NOMO-1 treated with dmso at 0.1 percent for 144 hours (cell line): ENCODE measurements around the gene SPACA7.

Source experiments
- DNase-seq: peaks from one replicate; lab custom pipeline; 2025; ENCODE audit not compliant: unreplicated experiment; lab: John Stamatoyannopoulos, UW

The SPACA7 gene

GRCh38 chr13:112447306-112447705 is 71.2 kb downstream of the SPACA7 start:
- no peak for DNase-seq

DNA sequence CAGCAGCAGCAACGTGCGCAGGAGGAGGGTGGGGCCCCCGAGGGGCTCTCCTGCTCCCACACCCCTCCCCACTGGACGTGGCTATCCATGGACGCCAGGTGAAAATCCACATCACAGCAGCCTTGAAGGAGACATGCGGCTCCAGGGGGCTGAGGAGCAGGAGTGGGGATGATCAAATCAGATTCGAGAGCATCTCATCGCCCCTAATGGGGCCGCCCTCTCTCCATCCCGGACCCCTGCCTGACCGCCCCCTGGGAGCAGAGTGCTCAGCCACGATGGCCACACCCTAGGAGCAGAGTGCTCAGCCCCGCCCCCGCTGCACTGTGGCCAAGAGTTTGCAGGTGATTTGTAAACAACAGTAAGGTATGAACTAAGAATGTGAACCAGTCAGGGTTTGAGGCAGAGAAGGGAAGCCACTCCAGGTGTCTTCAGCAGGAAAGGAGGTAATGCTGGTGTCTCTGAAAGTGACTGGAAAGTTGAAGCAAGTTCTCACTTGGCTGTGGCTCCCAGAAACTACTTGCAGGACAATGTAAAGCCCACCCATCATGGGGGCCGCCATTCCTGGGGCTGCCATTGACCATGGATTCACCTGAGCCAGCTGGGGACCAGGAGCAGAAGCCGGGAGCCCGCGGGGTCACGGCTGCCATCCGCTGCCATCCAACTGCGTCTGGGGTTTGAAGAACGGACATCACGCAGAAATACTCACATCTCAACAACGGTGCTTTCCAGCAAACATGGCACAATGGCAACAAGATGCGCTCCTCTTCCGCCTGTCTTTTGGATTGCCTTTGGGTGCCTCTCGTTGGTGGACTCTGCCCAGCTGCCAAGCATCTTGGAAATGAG is 71.8 kb downstream of the SPACA7 start:
- DNase-seq: no peak

DNA sequence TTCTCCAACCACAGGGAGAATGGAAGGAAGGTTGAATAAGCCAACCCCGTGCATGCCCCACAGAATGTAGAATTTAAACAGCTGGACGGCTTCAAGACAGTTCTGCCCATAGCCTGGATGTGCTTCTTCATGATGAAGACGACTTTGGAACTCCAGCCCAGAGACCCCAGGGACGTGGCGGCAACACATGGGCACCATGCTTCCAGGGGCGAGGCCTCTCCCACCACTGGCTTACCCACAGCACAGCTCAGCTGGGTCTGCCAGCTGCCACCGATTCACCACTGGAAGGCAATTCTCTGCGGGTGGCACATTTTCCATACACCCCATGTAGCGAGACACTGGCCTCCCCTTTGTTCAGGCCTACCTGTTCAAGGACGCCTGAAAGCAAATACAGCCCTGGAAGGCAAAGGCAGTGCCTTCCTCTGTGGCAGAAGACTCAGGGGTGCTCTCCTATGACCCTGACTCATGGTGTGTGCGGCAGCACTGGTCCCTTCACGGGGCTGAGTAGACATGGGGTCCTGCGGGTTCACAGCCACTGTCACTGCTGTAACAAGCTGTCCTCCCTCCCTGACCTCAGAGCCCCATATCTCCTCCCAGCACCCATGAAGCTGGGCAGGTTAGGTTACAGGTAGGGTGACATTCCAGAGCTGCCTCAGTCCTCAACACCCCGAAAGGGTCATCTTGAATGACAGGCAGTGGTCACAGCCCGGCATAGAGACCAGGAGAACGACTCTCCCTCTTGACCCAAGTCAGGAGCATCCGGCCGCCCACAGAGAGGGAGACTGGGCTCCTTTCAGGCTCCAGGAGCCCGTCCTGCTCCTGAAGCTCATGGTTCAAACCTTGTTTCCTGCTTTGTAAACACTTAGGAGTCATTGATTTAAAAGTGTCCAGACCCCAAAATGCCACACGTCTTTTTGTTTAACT is 72.7 kb downstream of the SPACA7 start:
- no peak for DNase-seq

GRCh38 chr13:112449545-112449930 is 73.4 kb downstream of the SPACA7 start:
- no peak for DNase-seq

DNA sequence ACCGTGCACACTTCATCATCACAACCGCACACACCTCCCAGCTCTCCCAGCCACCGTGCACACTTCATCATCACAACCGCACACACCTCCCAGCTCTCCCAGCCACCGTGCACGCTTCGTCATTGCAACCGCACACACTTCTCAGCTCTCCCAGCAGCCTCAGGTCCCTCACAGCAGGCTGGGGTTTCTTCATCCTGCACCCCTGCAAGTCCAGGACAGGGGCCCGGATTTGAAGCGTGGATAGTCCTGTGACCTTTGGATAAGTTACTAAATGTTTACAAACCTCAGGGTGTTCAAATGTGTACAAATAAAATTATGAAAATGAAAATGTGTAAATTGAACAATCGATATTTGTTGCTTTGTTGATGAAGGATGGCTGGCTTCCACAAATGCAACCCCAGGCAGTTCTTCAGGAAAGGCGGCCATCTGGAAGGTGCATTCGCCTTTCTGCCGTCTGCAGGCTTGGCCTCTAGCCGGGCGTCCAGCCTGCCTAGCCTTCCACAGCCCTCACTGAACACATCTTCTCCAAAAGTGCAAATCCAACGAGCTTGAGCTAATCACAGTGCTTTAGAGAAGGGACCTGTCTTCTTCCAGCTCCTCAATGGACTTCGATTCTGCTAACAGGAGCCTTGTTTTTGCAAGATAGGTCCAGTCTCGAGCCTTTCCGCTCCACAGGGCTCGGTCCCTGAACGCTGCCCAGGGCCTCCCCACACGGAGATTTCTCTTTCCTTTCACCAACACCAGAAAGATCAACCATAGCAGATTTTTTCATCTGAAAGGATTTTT is 74.2 kb downstream of the SPACA7 start:
- no peak for DNase-seq

- DNase-seq: no peak
Measured at GRCh38 chr13:112450904-112451240, 74.7 kb downstream of the SPACA7 start.

DNA sequence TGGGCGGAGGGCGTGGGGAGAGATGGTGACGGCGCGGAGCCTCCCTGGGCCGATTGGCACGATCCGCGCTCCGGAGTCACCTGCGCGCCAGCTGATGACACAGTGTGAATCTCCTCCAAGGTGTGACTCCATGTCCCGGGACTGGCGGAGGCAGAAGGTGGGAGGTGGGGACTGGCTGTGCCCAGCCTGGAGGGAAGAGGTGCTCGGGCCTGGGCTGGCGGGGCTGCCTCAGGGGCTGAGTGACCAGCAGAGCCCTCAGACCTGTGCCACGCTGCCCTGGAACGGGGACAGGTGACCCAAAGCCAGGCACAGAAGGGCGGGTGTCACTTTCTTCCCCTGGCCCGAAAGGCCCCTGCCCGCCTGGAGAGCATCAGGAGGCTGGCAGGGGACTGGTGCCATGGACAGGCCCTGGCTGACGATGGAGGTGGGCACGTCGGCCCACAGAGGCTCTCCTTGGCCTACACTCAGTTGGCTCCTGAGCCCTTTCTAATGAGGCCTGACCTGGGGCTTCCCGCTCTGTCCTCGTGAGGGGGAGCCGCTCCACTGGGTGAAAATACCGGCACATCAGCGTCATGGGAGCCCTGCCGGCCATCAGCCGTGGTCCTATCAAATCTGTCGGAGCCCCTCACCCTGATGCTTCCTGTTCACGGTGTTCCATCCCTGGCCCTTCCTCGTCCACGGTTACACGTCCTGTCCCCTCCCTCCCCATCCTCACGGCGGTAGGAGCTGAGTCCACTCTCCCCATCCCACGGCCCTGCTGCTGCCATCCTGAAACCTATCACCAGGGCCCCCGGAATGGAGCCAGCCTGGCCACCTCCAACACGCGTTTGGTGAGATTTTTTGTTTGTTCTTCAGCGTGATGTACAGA is 75.6 kb downstream of the SPACA7 start:
- no peak for DNase-seq

- DNase-seq: no peak
Measured at GRCh38 chr13:112452380-112453206, 76.4 kb downstream of the SPACA7 start.

GRCh38 chr13:112453207-112453829 is 77.2 kb downstream of the SPACA7 start:
- DNase-seq: no peak

GRCh38 chr13:112453874-112454647 is 77.9 kb downstream of the SPACA7 start:
- no peak for DNase-seq

DNA sequence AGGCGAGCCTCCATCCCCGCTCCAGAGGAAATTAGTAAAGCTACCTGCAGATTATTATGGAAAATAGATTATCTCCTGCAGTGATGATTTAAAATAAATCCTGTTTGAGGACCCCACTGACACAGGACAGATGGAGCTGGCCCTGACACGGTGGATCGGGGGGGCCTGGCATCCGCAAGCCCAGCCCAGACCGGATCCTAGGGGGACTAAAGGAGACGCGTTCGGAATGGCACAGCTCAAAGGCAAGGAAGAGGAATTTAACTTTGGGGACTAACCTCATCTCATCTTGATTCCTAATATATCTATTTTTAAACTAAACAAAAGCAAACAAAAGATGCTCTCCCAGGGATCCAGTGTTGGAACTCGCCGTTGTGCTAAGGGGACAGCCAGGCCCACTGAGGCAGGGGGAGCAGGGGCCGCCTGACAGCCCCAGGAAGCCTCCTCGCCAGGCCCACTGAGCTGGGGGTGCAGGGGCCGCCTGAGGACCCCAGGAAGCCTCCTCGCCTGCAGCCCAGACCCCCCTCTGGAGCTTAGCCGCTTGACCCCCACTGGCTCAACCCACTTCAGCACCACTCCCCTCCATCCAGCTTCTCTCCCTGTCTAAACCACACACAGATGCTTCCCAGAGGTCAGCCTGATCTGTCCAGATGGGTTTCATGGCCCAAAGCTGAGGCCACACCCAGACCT is 78.6 kb downstream of the SPACA7 start:
- no peak for DNase-seq

- DNase-seq: no peak
Measured at GRCh38 chr13:112455476-112456059, 79.4 kb downstream of the SPACA7 start.

DNA sequence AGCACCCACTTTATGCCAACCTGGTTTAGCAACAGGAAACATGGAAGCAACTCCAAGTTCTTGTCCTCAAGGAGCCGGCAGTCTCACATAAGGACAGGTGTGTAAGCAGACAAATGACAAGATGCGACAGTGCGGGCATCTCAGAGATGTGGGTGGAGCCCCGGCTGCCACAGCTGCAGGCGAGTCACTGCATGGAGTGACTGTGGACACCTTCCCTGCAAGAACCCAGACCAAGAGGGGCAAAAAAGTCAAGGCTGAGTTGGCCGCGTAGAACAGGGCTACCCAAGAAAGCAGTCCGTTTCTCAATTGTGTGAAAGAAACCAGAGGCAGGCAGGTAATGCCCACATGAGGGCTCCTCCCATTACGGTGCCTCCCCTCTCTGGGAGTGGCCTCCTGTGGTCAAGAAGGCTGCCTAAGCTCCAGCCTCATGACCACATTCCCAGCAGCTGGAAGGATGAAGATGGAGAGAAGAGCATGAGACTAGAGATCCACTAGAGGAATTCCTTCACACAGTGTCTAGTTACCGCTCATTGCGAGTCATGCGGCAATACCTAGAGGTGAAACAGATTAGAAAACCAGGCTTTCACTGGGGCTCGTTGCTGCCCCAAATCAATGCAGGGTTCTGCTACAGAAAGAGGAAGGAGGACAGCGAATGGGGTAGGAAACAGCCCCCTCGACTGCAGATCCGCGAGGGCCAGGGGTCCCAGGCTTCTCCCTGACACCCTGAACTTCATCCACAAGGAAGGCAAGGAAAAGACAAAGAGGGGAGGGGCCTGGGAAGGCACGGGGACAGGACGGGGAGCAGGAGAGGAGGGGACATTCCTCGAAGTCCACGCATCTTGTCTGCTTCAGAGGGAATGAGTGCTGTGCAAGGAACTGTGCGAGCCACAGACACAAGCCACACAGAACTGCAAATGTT is 80.2 kb downstream of the SPACA7 start:
- no peak for DNase-seq

- DNase-seq: no peak
Measured at GRCh38 chr13:112457081-112457480, 80.9 kb downstream of the SPACA7 start.

GRCh38 chr13:112457485-112457884 is 81.3 kb downstream of the SPACA7 start:
- no peak for DNase-seq

DNA sequence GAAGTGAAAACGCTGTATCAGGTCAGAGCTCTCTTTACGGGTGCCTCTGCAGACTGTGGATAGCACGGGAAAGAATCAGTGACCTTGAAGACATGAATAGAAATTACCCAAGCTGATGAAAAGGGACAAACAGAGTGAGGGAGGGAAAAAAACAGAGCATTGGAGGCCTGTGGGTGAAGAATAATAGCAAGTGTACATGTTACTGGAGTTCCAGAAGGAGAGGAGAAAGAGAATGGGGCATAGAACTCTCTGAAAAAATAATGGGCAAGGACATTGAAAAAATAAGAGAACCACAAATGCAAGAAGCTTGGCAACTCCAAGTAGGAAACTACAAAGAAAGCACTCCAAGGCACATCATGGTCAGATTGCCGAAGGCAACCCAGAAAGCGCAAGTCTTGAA is 86.3 kb downstream of the SPACA7 start:
- DNase-seq: no peak
